Neural progenitor cell (in vitro differentiated cells): ENCODE results near the gene USP31.

Experiments
- EZH2phosphoT487 ChIP-seq: fragments of 200-600 bp; sonication (generic); IDR thresholded peaks from 2 replicates; pipeline ENCODE4 v1.6.1; 2017; ENCODE audit warnings: antibody characterized with exemption
- TF ChIP-seq, protein P1 (sequence below): fragments of 200-600 bp; sonication (generic); IDR thresholded peaks from 2 replicates; pipeline ENCODE4 v1.5.1; 2017; ENCODE audit warnings: antibody characterized with exemption, mild to moderate bottlenecking

GRCh38 chr16:23131036-23131435 is 18.2 kb downstream of the USP31 start:
- TF ChIP-seq, protein P1, sequence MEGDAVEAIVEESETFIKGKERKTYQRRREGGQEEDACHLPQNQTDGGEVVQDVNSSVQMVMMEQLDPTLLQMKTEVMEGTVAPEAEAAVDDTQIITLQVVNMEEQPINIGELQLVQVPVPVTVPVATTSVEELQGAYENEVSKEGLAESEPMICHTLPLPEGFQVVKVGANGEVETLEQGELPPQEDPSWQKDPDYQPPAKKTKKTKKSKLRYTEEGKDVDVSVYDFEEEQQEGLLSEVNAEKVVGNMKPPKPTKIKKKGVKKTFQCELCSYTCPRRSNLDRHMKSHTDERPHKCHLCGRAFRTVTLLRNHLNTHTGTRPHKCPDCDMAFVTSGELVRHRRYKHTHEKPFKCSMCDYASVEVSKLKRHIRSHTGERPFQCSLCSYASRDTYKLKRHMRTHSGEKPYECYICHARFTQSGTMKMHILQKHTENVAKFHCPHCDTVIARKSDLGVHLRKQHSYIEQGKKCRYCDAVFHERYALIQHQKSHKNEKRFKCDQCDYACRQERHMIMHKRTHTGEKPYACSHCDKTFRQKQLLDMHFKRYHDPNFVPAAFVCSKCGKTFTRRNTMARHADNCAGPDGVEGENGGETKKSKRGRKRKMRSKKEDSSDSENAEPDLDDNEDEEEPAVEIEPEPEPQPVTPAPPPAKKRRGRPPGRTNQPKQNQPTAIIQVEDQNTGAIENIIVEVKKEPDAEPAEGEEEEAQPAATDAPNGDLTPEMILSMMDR = no peak
- TF ChIP-seq EZH2phosphoT487 = no peak
